Measurements from ENCODE around the gene RBM33. TPM values are rescaled to one million over a fixed set of nuclear protein-coding genes. Genes with fewer than 3 reads are reported as not detected.

RBM33 gene
- total RNA-seq, 1 experiment from 2014 or later = 81.8 TPM

- ChIA-PET CTCF (interaction anchor here (2.0 kb wide), 1 partner anchor 124 kb away, joined by 10 read pairs; no protein-coding TSS in a partner anchor), POLR2A (no interaction called here)
- DNase-seq (ENCODE audit: low spot score) (no peak), ATAC-seq (no peak)
- Mint-ChIP-seq H3K9me3 (no peaks in the 10 kb centered on the region), H3K4me3 (no peak overlapping the region), H3K4me1 (peaks cover 13% of the 10 kb centered on the region), H3K36me3 (peaks cover 10% of the 10 kb centered on the region), H3K27me3 (ENCODE audit: low read depth) (no peaks in the 10 kb centered on the region), H3K27ac (no peak overlapping the region)
- no peak for TF ChIP-seq RORB (CRISPR knock-in tag; IDR thresholded peaks at IDR 0.05)
- TF ChIP-seq, protein P1, sequence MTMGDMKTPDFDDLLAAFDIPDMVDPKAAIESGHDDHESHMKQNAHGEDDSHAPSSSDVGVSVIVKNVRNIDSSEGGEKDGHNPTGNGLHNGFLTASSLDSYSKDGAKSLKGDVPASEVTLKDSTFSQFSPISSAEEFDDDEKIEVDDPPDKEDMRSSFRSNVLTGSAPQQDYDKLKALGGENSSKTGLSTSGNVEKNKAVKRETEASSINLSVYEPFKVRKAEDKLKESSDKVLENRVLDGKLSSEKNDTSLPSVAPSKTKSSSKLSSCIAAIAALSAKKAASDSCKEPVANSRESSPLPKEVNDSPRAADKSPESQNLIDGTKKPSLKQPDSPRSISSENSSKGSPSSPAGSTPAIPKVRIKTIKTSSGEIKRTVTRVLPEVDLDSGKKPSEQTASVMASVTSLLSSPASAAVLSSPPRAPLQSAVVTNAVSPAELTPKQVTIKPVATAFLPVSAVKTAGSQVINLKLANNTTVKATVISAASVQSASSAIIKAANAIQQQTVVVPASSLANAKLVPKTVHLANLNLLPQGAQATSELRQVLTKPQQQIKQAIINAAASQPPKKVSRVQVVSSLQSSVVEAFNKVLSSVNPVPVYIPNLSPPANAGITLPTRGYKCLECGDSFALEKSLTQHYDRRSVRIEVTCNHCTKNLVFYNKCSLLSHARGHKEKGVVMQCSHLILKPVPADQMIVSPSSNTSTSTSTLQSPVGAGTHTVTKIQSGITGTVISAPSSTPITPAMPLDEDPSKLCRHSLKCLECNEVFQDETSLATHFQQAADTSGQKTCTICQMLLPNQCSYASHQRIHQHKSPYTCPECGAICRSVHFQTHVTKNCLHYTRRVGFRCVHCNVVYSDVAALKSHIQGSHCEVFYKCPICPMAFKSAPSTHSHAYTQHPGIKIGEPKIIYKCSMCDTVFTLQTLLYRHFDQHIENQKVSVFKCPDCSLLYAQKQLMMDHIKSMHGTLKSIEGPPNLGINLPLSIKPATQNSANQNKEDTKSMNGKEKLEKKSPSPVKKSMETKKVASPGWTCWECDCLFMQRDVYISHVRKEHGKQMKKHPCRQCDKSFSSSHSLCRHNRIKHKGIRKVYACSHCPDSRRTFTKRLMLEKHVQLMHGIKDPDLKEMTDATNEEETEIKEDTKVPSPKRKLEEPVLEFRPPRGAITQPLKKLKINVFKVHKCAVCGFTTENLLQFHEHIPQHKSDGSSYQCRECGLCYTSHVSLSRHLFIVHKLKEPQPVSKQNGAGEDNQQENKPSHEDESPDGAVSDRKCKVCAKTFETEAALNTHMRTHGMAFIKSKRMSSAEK (CRISPR knock-in tag; IDR thresholded peaks at IDR 0.05; ENCODE audit: borderline replicate concordance) = no peak
- TF ChIP-seq, protein P2, sequence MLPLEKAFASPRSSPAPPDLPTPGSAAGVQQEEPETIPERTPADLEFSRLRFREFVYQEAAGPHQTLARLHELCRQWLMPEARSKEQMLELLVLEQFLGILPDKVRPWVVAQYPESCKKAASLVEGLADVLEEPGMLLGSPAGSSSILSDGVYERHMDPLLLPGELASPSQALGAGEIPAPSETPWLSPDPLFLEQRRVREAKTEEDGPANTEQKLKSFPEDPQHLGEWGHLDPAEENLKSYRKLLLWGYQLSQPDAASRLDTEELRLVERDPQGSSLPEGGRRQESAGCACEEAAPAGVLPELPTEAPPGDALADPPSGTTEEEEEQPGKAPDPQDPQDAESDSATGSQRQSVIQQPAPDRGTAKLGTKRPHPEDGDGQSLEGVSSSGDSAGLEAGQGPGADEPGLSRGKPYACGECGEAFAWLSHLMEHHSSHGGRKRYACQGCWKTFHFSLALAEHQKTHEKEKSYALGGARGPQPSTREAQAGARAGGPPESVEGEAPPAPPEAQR (CRISPR knock-in tag; IDR thresholded peaks at IDR 0.05) = no peak
- no peak for TF ChIP-seq ZNF121 (CRISPR knock-in tag; IDR thresholded peaks at IDR 0.05)
- TF ChIP-seq OVOL2 (CRISPR knock-in tag; IDR thresholded peaks at IDR 0.05; ENCODE audit: borderline replicate concordance) = no peak
- TF ChIP-seq, protein P3, sequence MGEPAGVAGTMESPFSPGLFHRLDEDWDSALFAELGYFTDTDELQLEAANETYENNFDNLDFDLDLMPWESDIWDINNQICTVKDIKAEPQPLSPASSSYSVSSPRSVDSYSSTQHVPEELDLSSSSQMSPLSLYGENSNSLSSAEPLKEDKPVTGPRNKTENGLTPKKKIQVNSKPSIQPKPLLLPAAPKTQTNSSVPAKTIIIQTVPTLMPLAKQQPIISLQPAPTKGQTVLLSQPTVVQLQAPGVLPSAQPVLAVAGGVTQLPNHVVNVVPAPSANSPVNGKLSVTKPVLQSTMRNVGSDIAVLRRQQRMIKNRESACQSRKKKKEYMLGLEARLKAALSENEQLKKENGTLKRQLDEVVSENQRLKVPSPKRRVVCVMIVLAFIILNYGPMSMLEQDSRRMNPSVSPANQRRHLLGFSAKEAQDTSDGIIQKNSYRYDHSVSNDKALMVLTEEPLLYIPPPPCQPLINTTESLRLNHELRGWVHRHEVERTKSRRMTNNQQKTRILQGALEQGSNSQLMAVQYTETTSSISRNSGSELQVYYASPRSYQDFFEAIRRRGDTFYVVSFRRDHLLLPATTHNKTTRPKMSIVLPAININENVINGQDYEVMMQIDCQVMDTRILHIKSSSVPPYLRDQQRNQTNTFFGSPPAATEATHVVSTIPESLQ (CRISPR knock-in tag; IDR thresholded peaks at IDR 0.05) = no peak
- TF ChIP-seq ZNF232 (CRISPR knock-in tag; IDR thresholded peaks at IDR 0.05) = no peak
- TF ChIP-seq SP1 (CRISPR knock-in tag; conservative IDR thresholded peaks at IDR 0.05) = no peak
- TF ChIP-seq TP53 (CRISPR knock-in tag; IDR thresholded peaks at IDR 0.05) = no peak
- no peak for TF ChIP-seq FOXJ3 (CRISPR knock-in tag; IDR thresholded peaks at IDR 0.05; ENCODE audit: borderline replicate concordance)
- TF ChIP-seq, protein P4, sequence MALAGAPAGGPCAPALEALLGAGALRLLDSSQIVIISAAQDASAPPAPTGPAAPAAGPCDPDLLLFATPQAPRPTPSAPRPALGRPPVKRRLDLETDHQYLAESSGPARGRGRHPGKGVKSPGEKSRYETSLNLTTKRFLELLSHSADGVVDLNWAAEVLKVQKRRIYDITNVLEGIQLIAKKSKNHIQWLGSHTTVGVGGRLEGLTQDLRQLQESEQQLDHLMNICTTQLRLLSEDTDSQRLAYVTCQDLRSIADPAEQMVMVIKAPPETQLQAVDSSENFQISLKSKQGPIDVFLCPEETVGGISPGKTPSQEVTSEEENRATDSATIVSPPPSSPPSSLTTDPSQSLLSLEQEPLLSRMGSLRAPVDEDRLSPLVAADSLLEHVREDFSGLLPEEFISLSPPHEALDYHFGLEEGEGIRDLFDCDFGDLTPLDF (CRISPR knock-in tag; IDR thresholded peaks at IDR 0.05) = no peak
- no peak for TF ChIP-seq TEAD1 (CRISPR knock-in tag; IDR thresholded peaks at IDR 0.05)
- TF ChIP-seq ZNF423 (CRISPR knock-in tag; IDR thresholded peaks at IDR 0.05) = no peak
- TF ChIP-seq SMAD4 (CRISPR knock-in tag; IDR thresholded peaks at IDR 0.05) = no peak
- no peak for TF ChIP-seq ZBTB21 (CRISPR knock-in tag; IDR thresholded peaks at IDR 0.05; ENCODE audit: borderline replicate concordance)
- TF ChIP-seq, protein P5, sequence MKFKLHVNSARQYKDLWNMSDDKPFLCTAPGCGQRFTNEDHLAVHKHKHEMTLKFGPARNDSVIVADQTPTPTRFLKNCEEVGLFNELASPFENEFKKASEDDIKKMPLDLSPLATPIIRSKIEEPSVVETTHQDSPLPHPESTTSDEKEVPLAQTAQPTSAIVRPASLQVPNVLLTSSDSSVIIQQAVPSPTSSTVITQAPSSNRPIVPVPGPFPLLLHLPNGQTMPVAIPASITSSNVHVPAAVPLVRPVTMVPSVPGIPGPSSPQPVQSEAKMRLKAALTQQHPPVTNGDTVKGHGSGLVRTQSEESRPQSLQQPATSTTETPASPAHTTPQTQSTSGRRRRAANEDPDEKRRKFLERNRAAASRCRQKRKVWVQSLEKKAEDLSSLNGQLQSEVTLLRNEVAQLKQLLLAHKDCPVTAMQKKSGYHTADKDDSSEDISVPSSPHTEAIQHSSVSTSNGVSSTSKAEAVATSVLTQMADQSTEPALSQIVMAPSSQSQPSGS (CRISPR knock-in tag; IDR thresholded peaks at IDR 0.05; ENCODE audit: borderline replicate concordance, low read depth) = no peak
- no peak for TF ChIP-seq CREB1 (CRISPR knock-in tag; IDR thresholded peaks at IDR 0.05)
Measured at GRCh38 chr7:155722936-155723335, 78.5 kb downstream of the RBM33 start.

Measured in WTC11 (cell line).